Body of pancreas (tissue), 4 donors: ENCODE measurements around the gene GOLGA3.

ENCODE experiments used
- POLR2A ChIP-seq, 3 donors: fragments of 450-650 bp; IDR thresholded peaks; one replicate each; pipeline ENCODE4 v1.6.1; 2016; ENCODE audit warnings: antibody characterized with exemption in 3 of 3, mild to moderate bottlenecking in 2 of 3
- TF ChIP-seq, protein P1 (sequence below), 7 experiments: fragments of 450-650 bp in 4 of 7; fragments of 200-600 bp in 3 of 7; sonication (generic) in 3 of 7; IDR thresholded peaks; one replicate each; pipeline ENCODE4 v1.5.1; 2016 to 2019; ENCODE audit warnings: antibody characterized with exemption in 7 of 7

DNA sequence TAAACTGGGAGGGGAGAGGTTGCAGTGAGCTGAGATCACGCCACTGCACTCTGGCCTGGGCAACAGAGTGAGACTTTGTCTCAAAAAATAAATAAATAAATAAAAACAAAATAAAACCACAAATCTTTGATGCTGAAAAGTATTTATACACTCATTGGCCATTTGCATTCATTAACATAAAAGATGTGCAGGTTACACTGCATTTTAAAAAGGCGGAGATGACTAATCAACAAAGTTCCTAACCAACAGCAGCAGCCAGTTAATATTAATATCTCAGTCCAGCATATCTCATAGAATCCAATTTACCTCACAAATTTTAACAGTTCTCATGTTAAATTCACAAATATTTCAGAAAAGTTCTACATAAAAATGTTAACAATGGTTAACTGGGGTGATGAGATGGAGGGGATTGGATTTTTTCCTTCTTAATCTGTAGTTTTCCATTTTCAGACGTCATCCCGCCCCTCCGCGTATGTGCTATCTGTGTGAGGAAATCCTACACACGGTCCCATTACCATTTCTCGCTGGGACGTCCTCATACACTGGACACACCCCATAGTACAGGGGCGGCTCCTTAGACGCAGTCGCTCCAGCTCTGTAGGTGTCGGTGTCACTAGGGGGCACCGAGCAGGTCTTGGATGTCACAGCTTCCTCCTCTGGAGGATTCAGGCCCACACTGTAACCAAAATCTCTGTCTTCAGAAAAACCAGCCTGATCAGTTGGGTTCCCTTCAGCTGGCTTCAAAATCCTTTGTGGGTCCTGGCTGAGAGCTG, 74.3 kb downstream of the GOLGA3 start:
- TF ChIP-seq, protein P1, sequence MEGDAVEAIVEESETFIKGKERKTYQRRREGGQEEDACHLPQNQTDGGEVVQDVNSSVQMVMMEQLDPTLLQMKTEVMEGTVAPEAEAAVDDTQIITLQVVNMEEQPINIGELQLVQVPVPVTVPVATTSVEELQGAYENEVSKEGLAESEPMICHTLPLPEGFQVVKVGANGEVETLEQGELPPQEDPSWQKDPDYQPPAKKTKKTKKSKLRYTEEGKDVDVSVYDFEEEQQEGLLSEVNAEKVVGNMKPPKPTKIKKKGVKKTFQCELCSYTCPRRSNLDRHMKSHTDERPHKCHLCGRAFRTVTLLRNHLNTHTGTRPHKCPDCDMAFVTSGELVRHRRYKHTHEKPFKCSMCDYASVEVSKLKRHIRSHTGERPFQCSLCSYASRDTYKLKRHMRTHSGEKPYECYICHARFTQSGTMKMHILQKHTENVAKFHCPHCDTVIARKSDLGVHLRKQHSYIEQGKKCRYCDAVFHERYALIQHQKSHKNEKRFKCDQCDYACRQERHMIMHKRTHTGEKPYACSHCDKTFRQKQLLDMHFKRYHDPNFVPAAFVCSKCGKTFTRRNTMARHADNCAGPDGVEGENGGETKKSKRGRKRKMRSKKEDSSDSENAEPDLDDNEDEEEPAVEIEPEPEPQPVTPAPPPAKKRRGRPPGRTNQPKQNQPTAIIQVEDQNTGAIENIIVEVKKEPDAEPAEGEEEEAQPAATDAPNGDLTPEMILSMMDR (IDR thresholded peaks at IDR 0.05): no peak
- no peak for TF ChIP-seq POLR2A (IDR thresholded peaks at IDR 0.05)
